HT1080 (cell line): ENCODE results near the gene CAMK4. TPM values are rescaled to one million over a fixed set of nuclear protein-coding genes. Genes with fewer than 3 reads are reported as not detected.

Source experiments
- DNase-seq: peaks from one replicate; pipeline ENCODE4 v3.0.0-alpha.2; 2015; ENCODE audit warnings: low read depth
- total RNA-seq: library from RNA; depleted of rRNA; stranded (reverse); fragments of >200 nt; shearing (Covaris generic); gene quantifications from 2 replicates; pipeline ENCODE4 v1.2.3, GENCODE V29; 2014

Gene CAMK4
- total RNA-seq, 1 experiment from 2014 or later, result 28.0 TPM

DNA sequence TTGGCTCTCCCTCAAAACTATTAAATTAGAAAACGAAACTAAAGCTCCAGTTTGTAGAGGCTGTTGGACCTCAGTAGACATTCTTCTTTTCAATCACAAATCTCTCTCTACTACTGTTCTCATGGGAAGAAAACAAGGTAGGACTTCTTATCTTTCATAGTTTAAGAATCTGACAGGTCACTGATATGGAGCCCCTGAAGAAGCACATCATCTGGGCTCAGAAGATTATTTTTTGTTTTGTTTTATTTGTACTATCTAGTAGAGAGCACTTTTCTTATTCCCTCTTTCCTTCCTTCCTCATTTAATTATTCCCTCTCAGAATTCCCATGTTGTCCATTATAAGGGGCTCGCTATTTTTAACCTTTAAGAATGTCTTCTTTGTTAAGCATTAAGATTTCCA is 261.9 kb downstream of the CAMK4 start:
- DNase-seq, result no peak

DNA sequence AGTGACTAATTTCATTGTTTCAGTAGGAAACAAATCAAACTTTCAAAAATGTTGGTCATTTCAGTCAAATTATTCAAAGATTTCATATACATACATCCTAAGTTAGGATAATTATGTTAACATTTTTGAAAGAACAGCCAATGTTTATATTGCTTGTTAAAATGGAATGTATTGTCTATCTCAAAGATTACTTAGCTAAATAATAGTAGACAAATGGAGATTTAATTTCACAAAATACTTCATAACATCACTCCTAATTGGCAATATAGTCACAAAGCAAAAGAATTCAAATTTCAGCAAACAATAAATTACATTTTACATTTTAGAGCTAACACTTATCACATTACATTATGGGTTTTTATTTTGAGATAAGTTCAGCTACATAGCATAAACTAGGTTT is 262.7 kb downstream of the CAMK4 start:
- DNase-seq, result no peak

DNA sequence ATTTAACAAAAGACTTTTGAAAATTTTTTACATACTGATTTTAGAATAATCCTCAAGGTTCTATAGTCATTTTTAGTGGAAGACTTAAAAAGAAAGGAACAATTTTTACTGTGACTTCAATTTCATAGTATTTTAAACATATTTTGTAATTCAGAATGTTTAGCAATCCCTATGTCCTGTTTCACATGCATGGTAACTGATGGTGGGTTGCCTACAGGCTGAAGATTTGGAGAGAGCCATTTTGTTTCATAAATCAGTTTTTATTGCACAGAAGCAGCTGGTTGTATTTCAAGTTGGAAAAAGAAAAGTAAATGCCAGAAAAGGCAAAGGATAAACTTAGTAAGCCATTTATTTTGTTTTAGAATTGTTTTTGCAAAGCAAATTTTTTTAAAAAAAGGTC is 264.2 kb downstream of the CAMK4 start:
- no peak for DNase-seq

DNA sequence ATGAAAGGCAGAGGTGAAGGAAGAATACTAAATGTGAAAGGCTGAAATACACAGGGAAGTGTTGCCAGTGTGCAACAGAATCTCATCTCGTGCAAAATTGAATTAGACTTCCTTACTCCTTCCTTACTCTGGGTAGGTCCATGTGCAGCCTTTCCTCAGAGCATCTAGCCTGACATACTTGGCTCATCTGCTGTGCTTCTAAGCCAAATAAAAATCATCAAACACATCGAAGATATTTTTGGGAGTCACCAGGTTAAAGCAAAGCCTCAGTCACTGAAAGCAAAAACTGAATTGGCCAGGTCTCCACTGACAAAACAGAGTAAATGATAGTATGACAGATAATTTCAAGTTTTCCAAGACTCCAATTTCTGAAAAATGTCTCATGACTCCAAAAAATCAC is 268.8 kb downstream of the CAMK4 start:
- no peak for DNase-seq

DNA sequence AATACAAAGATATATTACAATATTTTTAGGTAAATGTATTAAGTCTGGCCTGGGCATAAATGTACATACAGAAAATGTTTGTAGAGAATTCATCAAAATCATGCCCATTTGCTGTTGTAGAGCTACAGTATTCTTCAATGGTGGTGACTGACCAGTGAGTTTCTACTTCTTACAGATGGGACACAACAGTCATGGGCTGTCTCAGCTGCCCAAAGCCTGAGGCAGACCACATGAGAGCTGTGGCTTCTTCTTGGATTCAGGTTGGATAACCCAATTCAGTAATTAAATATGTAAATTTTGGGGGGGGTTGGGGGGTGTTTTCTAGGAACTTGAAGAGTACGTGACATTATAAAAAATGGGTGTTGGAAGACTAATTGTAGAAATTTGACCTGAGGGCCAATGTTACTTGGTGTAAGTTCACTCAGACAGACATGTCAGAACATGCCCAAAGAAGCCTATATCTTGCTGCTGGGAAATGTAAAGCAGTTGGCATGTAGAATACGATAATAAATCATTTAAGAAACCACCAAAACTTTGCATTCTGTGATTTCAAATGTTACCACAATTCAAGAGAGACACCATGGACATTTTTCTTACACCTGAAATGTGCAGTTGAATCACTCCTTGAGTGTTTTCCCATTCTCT is 270.3 kb downstream of the CAMK4 start:
- DNase-seq, result no peak

DNA sequence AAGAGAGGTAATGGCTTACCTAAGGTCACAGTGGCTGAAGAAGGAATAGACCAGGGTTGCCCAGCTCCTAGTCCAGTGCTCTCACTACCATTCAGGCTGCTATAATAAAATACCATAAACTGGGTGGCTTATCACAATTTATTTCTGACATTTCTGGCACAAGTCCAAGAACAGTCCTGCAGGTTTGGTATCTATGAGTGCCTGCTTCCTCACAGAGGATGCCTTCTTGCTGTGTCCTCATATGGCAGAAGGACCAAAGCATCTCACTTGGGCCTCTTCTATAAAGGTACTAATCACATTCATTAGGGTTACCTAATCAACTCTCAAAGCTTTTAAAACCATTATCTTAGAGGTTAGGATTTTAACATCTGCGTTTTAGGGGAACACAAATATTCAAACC is 271.0 kb downstream of the CAMK4 start:
- no peak for DNase-seq

DNA sequence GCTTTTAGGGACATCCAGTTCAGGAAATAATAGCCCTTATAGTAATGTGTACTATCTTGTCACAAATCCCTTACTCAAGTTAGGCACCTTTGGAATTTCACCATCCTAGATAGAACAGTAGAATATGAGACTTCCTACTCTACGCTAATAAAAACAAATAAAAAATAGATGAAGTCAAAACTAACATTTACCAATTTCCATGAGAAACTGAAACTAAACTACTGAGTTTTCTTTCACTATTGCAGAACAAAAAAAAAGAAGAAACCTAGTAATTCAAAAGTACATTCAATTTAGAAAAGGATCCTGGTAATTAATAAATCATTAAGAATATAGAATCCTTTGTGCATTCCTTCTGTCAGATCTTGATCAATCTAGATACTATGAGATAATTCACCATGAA is 274.2 kb downstream of the CAMK4 start:
- no peak for DNase-seq

DNA sequence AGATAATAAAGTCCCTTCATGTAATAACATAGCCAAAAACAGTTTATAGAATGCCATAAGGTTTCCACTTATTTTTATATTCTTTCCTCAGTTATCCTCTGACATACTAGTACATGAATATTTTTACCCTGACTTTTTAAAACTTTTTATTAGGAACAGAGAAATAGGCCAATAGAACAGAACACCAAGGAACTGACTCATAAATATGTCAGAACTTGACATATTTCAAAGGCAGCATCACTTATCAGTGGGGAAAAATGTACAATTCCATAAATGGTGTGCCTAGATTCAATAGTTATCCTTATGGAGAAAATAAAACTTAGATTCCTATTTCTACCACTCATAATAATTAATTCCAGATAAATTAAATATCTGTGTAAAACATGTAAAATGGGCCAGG is 278.8 kb downstream of the CAMK4 start:
- no peak for DNase-seq

DNA sequence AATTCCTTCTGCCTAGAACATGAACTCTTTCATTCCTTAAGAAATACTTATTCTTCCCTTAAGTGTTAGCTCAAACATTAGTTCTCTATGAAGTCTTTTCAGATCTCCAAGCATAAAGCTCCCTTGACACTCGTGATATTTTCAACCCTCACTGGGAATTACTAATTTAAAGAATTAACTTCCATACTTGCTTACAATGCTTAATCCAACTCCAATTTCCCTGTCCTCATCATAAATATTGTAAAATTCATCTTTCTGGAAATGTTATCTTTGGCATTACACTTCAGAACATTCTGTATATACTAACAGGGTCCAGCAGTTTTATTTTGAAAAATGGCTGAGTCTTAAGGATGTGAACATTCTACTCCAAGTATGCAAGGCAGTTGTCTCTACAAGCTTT is 280.9 kb downstream of the CAMK4 start:
- DNase-seq, result no peak

DNA sequence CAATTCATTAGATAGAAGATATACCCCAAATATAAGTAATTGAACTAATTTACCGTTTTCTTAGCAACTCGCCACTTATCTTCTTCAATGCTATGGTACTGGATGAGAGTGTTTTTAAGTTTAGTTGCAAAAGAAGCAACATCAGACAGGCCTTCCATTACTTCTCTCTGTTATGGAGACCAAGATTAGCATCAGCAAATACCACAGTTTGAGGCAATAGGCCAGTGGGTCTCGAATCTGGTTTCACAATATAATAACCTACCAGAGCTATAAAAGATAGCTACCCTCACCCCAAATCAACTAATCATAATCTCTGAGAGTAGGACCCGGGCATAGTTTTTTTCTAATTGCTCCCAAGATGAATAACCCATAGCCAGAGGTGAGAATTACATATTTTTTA is 283.1 kb downstream of the CAMK4 start:
- DNase-seq, result no peak

DNA sequence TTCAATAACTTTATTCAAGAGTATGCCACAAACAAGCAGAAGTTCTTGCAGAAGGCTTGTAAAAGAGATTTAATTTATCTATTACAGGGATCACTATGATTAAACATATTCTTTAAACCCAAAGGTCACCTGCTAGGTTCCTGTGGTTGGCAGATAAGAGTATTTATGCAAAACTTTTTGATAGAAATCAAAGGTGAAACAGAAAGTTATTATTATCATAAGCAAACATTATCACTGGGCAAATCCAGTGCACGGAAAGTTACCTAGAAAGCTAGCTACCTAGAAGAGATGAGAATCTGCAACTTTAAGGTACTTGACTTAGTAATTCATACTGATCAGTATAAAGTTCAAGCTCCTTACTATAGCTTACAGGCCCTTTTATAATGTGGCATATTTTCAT is 284.9 kb downstream of the CAMK4 start:
- no peak for DNase-seq

DNA sequence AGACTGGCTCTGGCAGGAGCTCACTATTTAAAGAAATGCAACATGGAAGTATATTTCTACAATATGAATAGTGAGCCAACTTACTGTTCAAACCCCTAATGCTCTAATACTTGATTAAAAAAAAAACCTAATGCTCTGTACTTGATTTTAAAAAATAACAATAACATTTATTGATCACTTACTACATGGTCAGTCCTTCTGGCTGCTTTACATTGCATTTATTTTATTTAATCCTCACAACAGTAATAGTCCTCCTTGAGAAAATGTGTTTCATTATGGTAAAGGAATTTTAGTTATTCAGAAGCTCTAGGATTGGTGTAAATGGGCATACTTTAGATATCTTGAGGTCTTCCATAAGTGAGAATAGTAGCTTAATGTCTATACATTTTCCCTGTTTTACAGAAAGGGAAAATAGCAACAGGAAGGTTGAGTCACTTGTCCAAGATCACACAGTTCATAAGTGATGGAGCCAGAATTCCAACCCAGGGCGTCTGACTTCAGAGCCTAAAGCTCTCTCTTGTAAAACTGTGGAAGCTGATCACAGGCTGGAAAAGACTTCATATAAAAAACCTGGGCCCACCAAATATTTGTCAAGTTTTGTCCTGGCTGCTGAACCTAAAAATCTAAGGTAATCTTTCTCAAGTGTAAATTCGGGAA is 287.1 kb downstream of the CAMK4 start:
- no peak for DNase-seq

DNA sequence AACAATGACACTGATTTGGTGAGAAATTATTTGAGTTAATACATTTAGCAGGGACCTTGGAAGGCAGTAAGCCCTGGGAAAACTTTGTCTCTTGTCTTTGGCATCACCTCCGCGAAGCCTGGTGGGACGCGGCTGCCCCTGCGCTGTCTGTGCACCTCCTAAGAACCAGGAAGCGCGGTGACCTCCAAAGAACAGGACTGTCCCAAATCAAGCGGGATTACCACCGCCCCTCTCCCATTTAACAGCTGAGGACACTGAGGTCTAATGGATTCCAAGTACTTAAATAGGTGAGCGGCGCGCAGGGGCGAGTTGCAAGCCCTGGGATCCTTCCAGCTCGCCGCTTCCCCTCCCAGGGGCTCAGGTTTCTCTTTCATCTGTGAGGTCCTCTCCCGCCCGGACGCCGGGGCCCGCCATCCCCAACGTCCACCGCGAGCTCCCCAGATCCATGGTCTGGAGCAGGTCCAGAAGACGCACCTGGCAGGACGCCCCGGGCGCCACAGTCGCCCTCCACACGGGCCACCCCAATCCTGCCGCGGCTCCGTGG is 287.7 kb downstream of the CAMK4 start:
- no peak for DNase-seq

DNA sequence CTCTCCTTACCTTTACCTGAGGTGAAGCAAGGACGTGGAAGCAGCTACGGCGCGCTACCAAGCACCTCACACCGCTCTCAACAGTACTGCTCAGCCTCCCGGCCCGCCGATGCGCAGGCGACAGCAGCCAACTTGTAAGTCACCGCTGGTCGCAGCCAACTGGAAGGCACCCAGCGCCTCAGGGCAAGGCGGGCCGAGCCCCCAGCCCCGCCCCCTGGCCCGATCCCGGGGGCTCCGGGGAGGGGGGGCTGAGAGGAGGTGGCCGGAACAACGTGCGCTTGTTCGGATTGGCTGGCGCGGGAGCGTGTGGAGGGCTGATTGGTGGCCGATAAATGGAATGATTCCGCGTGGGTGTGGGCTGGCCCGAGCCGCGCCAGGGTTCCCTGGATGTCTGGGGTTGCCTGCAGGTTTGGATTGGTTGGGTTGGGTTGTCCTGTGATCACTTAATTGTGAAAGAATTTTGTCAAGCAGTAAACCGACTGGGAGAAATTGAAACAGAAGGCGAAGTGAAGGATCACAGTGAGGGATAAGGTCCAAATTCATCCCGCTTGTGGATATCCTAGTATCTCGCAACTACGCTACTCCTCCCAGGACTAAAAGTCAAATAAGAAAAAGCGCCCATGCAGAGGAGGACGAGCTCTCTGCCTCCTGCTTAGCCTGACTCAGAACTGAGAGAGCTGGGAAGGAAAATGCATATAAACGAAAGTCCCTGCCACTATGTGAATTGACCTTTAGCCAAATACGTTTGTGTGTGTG is 288.4 kb downstream of the CAMK4 start, which contains the start of gene STARD4:
STARD4 (minus strand) TSS at position 161 of the 756 bp plus-strand sequence. CDS start 5,102 bp downstream, outside the sequence.
- DNase-seq, result peak; percentile 99

DNA sequence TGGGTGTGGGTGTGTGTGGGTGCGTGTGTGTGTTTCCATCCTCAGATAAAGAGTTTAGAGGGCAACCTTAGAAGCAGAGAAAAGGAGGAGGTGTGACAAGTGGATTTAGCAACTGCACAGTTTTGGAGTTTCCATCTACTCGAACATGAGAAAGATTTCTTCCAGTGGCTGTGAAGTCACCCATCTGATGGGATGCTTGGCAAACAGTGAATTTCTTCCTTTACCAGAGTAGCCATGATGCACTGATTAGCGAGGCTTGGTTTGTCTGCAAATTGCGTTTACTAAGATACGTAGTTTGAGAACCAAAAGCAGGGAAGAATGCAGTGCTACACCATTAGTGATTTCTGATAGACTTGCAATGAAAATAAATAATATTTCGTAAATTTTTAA is 288.9 kb downstream of the CAMK4 start:
- no peak for DNase-seq

DNA sequence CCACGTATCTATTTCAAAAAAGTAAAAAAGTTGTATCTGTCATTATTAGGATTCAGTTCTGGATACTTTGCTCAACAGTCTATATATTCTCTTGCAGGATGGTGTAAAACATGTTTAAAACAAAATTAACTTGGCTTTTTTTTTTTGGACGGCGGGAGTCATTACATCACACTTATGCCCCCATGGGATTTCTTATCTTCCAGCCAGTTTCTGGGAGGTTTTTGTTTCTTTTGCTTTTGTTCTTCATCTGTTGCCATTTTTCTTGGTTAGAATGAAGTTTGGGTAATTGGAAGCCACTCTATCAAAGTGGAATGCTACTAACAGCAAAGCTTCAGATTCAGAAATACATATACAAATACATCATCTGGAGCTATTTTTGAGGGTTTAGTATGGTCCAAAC is 289.9 kb downstream of the CAMK4 start:
- no peak for DNase-seq

DNA sequence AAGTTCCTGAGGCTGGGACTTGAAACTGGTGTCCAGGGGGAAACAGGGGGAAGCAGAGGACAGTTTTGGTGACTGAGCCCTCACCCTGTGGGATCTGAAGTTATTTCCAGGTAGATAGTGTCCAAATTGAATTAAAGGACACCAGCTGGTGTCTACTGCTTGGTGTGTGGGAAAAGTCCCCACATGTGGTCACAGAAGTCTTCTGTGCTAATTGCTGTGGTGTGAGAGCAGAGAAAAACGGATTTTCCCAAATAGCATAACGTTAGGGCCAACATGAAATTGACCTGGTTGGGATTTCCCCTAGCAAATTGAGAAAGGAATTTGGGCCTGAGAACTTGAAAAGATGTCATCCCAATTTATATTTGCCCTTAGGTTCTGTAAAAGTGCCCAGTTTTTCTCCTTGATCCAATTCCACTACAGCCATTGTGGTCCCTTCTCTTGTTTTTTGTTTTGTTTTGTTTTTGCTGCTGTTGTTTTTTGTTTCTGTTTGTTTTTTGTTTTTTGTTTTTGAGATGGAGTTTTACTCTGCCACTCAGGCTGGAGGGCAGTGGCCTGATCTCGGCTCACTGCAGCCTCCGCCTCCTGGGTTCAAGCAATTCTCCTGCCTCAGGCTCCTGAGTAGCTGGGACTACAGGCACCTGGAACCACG is 293.8 kb downstream of the CAMK4 start:
- DNase-seq, result no peak

DNA sequence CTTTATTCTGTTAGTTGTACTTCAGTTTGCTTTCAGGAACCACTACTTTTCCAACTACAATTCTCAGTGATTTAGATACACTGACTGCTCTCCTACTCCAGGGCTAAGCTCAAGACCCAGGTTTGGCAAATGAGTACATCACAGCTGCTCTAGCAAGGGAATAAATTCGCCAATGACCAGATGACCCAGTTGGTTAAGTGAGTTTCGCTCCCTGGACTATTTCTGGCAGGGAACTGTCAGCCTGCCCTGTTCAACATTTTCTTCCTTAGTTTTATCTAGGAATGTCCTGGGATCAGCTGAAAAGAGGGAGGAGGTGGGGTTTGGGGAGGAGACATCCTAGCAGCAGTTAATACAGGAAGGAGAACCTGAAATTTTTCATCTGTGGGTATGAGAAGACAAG is 294.6 kb downstream of the CAMK4 start:
- no peak for DNase-seq

DNA sequence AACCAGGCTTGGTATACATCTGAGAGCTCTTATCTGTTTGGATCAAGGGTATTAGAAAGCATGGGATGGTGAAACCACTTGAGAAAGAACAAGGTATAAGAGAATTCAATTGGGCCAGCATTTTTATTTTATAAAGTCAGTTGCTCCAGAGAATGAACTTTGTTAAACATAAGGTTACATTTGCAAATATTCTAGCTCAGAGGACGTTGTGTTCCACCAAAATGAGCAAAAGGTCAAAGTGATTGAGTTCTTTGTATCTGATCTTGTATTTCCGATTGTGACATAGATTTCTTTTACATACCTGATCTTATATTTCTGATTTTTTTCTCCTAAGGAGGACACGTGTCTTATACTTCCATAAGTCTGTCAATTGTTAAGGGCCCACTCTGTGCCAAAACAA is 296.7 kb downstream of the CAMK4 start:
- DNase-seq, result no peak

DNA sequence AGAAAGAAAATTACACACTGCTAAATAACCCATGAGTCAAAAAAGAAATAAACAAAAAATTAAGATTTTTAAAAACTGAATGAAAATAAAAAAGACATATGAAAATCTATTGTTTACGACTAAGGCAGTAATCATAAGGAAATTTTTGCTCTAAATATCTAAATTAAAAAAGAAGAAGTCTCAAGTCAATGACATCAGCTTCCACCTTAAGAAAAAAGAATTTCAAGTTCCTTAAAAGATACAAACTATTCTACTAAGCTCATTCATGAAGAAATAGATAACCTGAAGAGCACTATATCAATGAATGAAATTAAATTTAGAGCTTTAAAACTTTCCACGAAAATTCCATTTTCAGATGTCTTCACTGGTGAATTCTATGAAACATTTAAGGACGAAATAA is 303.9 kb downstream of the CAMK4 start:
- no peak for DNase-seq

DNA sequence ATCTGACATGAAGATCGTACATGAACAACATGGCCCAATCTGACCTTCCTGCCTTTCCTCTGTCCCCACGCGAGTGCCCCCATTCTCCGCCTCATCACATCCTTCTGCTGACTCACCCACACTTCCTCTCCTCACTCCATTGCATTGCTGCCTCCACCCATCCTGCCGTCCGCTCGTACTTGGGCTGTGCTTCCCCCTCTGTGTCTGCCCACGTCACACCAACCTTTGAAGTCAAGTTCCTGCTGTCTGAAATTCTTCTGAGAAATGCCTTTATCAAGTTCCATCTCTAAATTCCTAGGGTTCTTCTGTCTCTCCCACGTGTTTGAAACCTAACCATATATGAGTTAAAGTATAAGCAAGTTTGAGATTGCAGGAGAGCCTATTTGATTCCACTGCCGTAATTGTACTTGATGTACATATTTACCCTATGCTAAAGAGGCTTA is 306.1 kb downstream of the CAMK4 start:
- peak; percentile 92 for DNase-seq
